SK-N-SH (cell line): Measurements from ENCODE around the gene ANAPC16. TPM values are rescaled to one million over a fixed set of nuclear protein-coding genes. Genes with fewer than 3 reads are reported as not detected.

Experiments
- CTCF ChIA-PET: fragments of 300-600, 350-600 bp; formaldehyde crosslinking; extraction: SDS; loops from one replicate; lab custom pipeline; 2021; lab: Yijun Ruan, JAX
- POLR2A ChIA-PET: fragments of 350-600 bp; sonication (Branson Sonifier 250); formaldehyde crosslinking; extraction: SDS; loops from one replicate; lab custom pipeline; 2020; ENCODE audit warnings: antibody characterized with exemption, inconsistent platforms; lab: Yijun Ruan, JAX
- DNase-seq: peaks from one replicate; pipeline ENCODE4 v3.0.0; 2012
- H2AFZ ChIP-seq: fragments of 200-600 bp; sonication (generic); 2 replicates; pipeline ENCODE4 v1.8.1; 2016; ENCODE audit warnings: antibody characterized with exemption, mild to moderate bottlenecking, low read depth
- H3F3A ChIP-seq: fragments of 200-600 bp; sonication (generic); replicated peaks from 2 replicates; pipeline ENCODE3; 2016; ENCODE audit warnings: antibody characterized with exemption, mild to moderate bottlenecking; ENCODE audit not compliant: insufficient read depth
- H3K27ac ChIP-seq, 2 experiments: fragments of 200-500 bp in 1 of 2; fragments of 200-600 bp in 1 of 2; sonication (Bioruptor generic) in 1 of 2; sonication (generic), shearing (Covaris generic) in 1 of 2; 2 replicates each; pipeline versions ENCODE4 v1.5.1 to v1.6.1; 2014 to 2016; ENCODE audit warnings: low read depth in 2 of 2, inconsistent platforms in 1 of 2, low read length in 1 of 2, mild to moderate bottlenecking in 1 of 2, mixed read lengths in 1 of 2
- H3K27me3 ChIP-seq: fragments of 200-600 bp; sonication (generic), shearing (Covaris generic); 2 replicates; pipeline ENCODE4 v1.6.1; 2016; ENCODE audit warnings: mixed run types; ENCODE audit not compliant: insufficient read depth
- H3K36me3 ChIP-seq, 2 experiments: fragments of 200-500 bp in 1 of 2; fragments of 200-600 bp in 1 of 2; sonication (Bioruptor generic) in 1 of 2; sonication (generic) in 1 of 2; replicated peaks in 1 of 2; 2 replicates each; pipeline versions ENCODE3 to v1.5.1; 2014 to 2016; ENCODE audit warnings: low read length in 1 of 2, mild to moderate bottlenecking in 1 of 2; ENCODE audit not compliant: insufficient read depth in 2 of 2, control insufficient read depth in 1 of 2
- H3K4me1 ChIP-seq, 2 experiments: fragments of 200-500 bp in 1 of 2; fragments of 200-600 bp in 1 of 2; sonication (Bioruptor generic) in 1 of 2; sonication (generic), shearing (Covaris generic) in 1 of 2; 2 replicates each; pipeline versions ENCODE4 v1.5.1 to v1.6.1; 2014 to 2016; ENCODE audit warnings: low read depth in 1 of 2, low read length in 1 of 2, mixed run types in 1 of 2; ENCODE audit not compliant: insufficient read depth in 2 of 2, control insufficient read depth in 1 of 2
- H3K4me2 ChIP-seq: fragments of 200-600 bp; sonication (generic), shearing (Covaris generic); 2 replicates; pipeline ENCODE4 v1.6.1; 2017; ENCODE audit warnings: mixed run types
- H3K4me3 ChIP-seq, 2 experiments: fragments of 200-500 bp in 1 of 2; fragments of 200-600 bp in 1 of 2; sonication (Bioruptor generic) in 1 of 2; sonication (generic), shearing (Covaris generic) in 1 of 2; 2 replicates each; pipeline versions ENCODE4 v1.5.1 to v1.8.1; 2014 to 2016; ENCODE audit warnings: low read depth in 2 of 2, inconsistent platforms in 1 of 2, low read length in 1 of 2, mild to moderate bottlenecking in 1 of 2, mixed read lengths in 1 of 2, moderate library complexity in 1 of 2
- H3K79me2 ChIP-seq: fragments of 200-600 bp; sonication (generic); 2 replicates; pipeline ENCODE4 v1.8.1; 2017; ENCODE audit warnings: mild to moderate bottlenecking; ENCODE audit not compliant: insufficient read depth
- H3K9ac ChIP-seq: fragments of 200-600 bp; sonication (generic); 2 replicates; pipeline ENCODE4 v1.6.1; 2017; ENCODE audit warnings: mixed run types
- H3K9me2 ChIP-seq: fragments of 200-600 bp; sonication (generic); 2 replicates; pipeline ENCODE4 v1.6.1; 2017; ENCODE audit warnings: mixed run types
- H3K9me3 ChIP-seq: fragments of 200-600 bp; sonication (generic); 2 replicates; pipeline ENCODE4 v1.6.1; 2017; ENCODE audit warnings: mixed run types, mild to moderate bottlenecking, moderate library complexity
- H4K20me1 ChIP-seq: fragments of 200-600 bp; sonication (generic); 2 replicates; pipeline ENCODE4 v1.6.1; 2017; ENCODE audit warnings: mild to moderate bottlenecking, mixed run types; ENCODE audit not compliant: insufficient read depth
- JUND ChIP-seq: IDR thresholded peaks from 2 replicates; pipeline ENCODE4 v1.4.0; 2012
- MXI1 ChIP-seq: IDR thresholded peaks from 2 replicates; pipeline ENCODE4 v1.6.1; 2012; ENCODE audit warnings: mild to moderate bottlenecking, low read depth, low read length, improper control_type of control experiment
- NRF1 ChIP-seq: IDR thresholded peaks from 2 replicates; pipeline ENCODE4 v1.6.1; 2012; ENCODE audit warnings: low read depth, mild to moderate bottlenecking, low read length
- RCOR1 ChIP-seq: fragments of 150-350 bp; IDR thresholded peaks from 2 replicates; pipeline ENCODE4 v1.6.1; 2017; ENCODE audit warnings: antibody characterized with exemption, low read length
- SIN3A ChIP-seq: IDR thresholded peaks from 2 replicates; pipeline ENCODE4 v1.6.1; 2012; ENCODE audit warnings: low read depth, mild to moderate bottlenecking, low read length, moderate library complexity, borderline replicate concordance
- WGBS: methylation state at CpG from one replicate; pipeline ENCODE4 v1.1.6; 2017; ENCODE audit warnings: low lambda C conversion rate; 5-methylcytosine and 5-hydroxymethylcytosine counted together
- polyA plus RNA-seq, 3 experiments: library from polyadenylated mRNA; depleted of rRNA; stranded (reverse); fragments of >200 nt; gene quantifications; 2 replicates each; pipeline ENCODE4 v1.2.3, GENCODE V29; 2012
- TF ChIP-seq, protein P1 (sequence below): IDR thresholded peaks from 2 replicates; pipeline ENCODE4 v1.6.1; 2012; ENCODE audit warnings: mild to moderate bottlenecking, low read depth, low read length, moderate library complexity
- TF ChIP-seq, protein P2 (sequence below): fragments of 200-600 bp; sonication (generic); IDR thresholded peaks from 2 replicates; pipeline ENCODE4 v1.6.1; 2017; ENCODE audit warnings: antibody characterized with exemption, mild to moderate bottlenecking, moderate library complexity
- TF ChIP-seq, protein P3 (sequence below): fragments of 150-350 bp; IDR thresholded peaks from 2 replicates; pipeline ENCODE4 v1.6.1; 2016; ENCODE audit warnings: mild to moderate bottlenecking, low read depth, low read length

The ANAPC16 gene
- polyA plus RNA-seq, 1 of the 3 experiments (the other 2 are of a cell fraction): 45.2 TPM

DNA sequence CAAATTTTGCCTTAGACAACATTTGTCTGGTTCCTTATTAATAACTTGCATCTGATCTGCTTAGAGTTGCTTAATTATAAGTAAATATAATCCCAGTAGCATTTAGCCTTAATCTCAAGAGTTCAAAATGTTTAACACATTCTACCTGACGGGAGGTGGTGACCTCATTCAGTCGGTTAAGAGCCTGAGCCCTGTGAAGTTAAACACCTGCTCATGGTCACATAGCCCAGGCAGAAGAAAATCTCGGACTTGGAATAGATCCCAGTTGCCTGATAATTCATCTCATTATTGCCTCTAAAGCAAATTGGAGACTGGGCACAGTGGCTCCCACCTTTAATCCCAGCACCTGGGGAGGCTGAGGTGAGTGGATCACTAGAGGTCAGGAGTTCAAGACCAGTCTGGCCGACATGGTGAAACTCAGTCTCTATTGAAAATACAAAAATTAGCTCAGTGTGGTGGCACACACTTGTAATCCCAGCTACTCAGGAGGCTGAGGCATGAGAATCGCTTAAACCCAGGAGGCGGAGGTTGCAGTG, 18.8 kb downstream of the ANAPC16 start:
- WGBS: 95% methylated on average over 6 of the region's 6 CpGs
- no peak for DNase-seq
- TF ChIP-seq SIN3A: no peak
- TF ChIP-seq, protein P1, sequence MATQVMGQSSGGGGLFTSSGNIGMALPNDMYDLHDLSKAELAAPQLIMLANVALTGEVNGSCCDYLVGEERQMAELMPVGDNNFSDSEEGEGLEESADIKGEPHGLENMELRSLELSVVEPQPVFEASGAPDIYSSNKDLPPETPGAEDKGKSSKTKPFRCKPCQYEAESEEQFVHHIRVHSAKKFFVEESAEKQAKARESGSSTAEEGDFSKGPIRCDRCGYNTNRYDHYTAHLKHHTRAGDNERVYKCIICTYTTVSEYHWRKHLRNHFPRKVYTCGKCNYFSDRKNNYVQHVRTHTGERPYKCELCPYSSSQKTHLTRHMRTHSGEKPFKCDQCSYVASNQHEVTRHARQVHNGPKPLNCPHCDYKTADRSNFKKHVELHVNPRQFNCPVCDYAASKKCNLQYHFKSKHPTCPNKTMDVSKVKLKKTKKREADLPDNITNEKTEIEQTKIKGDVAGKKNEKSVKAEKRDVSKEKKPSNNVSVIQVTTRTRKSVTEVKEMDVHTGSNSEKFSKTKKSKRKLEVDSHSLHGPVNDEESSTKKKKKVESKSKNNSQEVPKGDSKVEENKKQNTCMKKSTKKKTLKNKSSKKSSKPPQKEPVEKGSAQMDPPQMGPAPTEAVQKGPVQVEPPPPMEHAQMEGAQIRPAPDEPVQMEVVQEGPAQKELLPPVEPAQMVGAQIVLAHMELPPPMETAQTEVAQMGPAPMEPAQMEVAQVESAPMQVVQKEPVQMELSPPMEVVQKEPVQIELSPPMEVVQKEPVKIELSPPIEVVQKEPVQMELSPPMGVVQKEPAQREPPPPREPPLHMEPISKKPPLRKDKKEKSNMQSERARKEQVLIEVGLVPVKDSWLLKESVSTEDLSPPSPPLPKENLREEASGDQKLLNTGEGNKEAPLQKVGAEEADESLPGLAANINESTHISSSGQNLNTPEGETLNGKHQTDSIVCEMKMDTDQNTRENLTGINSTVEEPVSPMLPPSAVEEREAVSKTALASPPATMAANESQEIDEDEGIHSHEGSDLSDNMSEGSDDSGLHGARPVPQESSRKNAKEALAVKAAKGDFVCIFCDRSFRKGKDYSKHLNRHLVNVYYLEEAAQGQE: no peak
- TF ChIP-seq MXI1: no peak
- no peak for TF ChIP-seq RCOR1
- no peak for TF ChIP-seq JUND
- TF ChIP-seq, protein P2, sequence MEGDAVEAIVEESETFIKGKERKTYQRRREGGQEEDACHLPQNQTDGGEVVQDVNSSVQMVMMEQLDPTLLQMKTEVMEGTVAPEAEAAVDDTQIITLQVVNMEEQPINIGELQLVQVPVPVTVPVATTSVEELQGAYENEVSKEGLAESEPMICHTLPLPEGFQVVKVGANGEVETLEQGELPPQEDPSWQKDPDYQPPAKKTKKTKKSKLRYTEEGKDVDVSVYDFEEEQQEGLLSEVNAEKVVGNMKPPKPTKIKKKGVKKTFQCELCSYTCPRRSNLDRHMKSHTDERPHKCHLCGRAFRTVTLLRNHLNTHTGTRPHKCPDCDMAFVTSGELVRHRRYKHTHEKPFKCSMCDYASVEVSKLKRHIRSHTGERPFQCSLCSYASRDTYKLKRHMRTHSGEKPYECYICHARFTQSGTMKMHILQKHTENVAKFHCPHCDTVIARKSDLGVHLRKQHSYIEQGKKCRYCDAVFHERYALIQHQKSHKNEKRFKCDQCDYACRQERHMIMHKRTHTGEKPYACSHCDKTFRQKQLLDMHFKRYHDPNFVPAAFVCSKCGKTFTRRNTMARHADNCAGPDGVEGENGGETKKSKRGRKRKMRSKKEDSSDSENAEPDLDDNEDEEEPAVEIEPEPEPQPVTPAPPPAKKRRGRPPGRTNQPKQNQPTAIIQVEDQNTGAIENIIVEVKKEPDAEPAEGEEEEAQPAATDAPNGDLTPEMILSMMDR: no peak
- TF ChIP-seq NRF1: no peak
- TF ChIP-seq, protein P3, sequence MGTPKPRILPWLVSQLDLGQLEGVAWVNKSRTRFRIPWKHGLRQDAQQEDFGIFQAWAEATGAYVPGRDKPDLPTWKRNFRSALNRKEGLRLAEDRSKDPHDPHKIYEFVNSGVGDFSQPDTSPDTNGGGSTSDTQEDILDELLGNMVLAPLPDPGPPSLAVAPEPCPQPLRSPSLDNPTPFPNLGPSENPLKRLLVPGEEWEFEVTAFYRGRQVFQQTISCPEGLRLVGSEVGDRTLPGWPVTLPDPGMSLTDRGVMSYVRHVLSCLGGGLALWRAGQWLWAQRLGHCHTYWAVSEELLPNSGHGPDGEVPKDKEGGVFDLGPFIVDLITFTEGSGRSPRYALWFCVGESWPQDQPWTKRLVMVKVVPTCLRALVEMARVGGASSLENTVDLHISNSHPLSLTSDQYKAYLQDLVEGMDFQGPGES: no peak
- Histone ChIP-seq H3K27ac (no peak overlapping the region), H3K79me2 (no peaks in the 10 kb centered on the region), H3F3A (peaks cover 6% of the 10 kb centered on the region), H3K36me3 (peaks cover 18 to 21% of the 10 kb centered on the region in 2 experiments), H3K4me2 (no peak overlapping the region), H3K4me3 (no peak overlapping the region), H3K9me2 (no peaks in the 10 kb centered on the region), H3K9me3 (no peaks in the 10 kb centered on the region), H3K27me3 (no peaks in the 10 kb centered on the region), H3K4me1 (peaks cover 0 to 3% of the 10 kb centered on the region in 2 experiments; a peak in 1 of 4 replicates), H2AFZ (no peak overlapping the region), H3K9ac (no peak overlapping the region), H4K20me1 (no peaks in the 10 kb centered on the region)
- ChIA-PET CTCF (no interaction called here), POLR2A (no interaction called here)
